Retinal pigment epithelial cell (primary cell): ENCODE measurements around the gene TMEM163.

Experiments used
- DNase-seq: peaks from one replicate; pipeline ENCODE4 v3.0.0-alpha.2; 2010; ENCODE audit warnings: low read depth
- H3K4me3 ChIP-seq: 2 replicates; pipeline ENCODE4 v1.5.1; 2011; ENCODE audit warnings: mild to moderate bottlenecking, low read length, control low read depth, moderate library complexity
- CTCF ChIP-seq: conservative IDR thresholded peaks from 2 replicates; pipeline ENCODE4 v1.5.1; 2011; ENCODE audit warnings: low read depth, low read length, control low read depth, inconsistent platforms

The TMEM163 gene

GRCh38 chr2:134601264-134601663, 117.5 kb downstream of the TMEM163 start:
- no peak for TF ChIP-seq CTCF
- no peak overlapping the region for H3K4me3 ChIP-seq
- no peak for DNase-seq

GRCh38 chr2:134600208-134600607, 118.6 kb downstream of the TMEM163 start:
- DNase-seq, result no peak
- no peak overlapping the region for H3K4me3 ChIP-seq
- TF ChIP-seq CTCF, result no peak

GRCh38 chr2:134599236-134599635, 119.6 kb downstream of the TMEM163 start:
- TF ChIP-seq CTCF, result no peak
- no peak overlapping the region for H3K4me3 ChIP-seq
- no peak for DNase-seq

- DNase-seq, result no peak
- no peak for TF ChIP-seq CTCF
- H3K4me3 ChIP-seq, result no peak overlapping the region
Measured at GRCh38 chr2:134594399-134594798, 124.4 kb downstream of the TMEM163 start.

GRCh38 chr2:134593519-134593918, 125.3 kb downstream of the TMEM163 start:
- no peak for DNase-seq
- no peak overlapping the region for H3K4me3 ChIP-seq
- TF ChIP-seq CTCF, result no peak

- no peak for TF ChIP-seq CTCF
- DNase-seq, result no peak
Measured at GRCh38 chr2:134592377-134592776, 126.4 kb downstream of the TMEM163 start.

GRCh38 chr2:134591526-134591925, 127.3 kb downstream of the TMEM163 start:
- no peak for TF ChIP-seq CTCF
- H3K4me3 ChIP-seq, result no peak overlapping the region
- no peak for DNase-seq

More at GRCh38 chr2:134592377-134592776, 126.4 kb downstream of the TMEM163 start:
- H3K4me3 ChIP-seq, result no peak overlapping the region
